ENCODE results near the gene LIN37.

DNA sequence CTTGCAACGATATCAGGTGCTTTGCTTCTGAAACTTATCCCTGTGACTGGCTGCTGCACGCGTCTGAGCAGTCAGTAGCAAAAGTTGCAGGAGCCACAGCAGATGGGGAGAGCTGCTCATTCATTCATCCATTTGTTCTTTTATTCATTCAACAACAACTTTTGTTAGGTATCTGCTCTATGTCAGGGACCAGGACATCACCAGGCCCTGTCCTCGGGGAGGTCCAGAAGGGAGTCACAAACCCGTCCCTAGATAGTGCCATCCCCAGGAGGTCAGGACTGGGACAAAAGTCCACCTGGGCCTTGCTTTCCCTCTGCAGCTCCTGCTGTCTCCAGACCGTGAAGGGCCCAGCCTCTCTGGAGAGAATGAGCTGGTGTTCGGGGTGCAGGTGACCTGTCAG lies 29.6 kb downstream of the LIN37 start:
- TF ChIP-seq POLR2A (IDR thresholded peaks at IDR 0.05) = no peak
- TF ChIP-seq, protein P1, sequence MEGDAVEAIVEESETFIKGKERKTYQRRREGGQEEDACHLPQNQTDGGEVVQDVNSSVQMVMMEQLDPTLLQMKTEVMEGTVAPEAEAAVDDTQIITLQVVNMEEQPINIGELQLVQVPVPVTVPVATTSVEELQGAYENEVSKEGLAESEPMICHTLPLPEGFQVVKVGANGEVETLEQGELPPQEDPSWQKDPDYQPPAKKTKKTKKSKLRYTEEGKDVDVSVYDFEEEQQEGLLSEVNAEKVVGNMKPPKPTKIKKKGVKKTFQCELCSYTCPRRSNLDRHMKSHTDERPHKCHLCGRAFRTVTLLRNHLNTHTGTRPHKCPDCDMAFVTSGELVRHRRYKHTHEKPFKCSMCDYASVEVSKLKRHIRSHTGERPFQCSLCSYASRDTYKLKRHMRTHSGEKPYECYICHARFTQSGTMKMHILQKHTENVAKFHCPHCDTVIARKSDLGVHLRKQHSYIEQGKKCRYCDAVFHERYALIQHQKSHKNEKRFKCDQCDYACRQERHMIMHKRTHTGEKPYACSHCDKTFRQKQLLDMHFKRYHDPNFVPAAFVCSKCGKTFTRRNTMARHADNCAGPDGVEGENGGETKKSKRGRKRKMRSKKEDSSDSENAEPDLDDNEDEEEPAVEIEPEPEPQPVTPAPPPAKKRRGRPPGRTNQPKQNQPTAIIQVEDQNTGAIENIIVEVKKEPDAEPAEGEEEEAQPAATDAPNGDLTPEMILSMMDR (IDR thresholded peaks at IDR 0.05) = no peak

Data from breast epithelium (tissue), 3 donors.